IMR-90 (cell line): ENCODE measurements around the gene CST3. TPM values are rescaled to one million over a fixed set of nuclear protein-coding genes. Genes with fewer than 3 reads are reported as not detected.

Source experiments
- ATAC-seq: fragments of 200-7000 bp; cut with Tn5 transposase; 2 replicates; pipeline ENCODE4 v1.9.1; 2020; ENCODE audit warnings: low read depth, mild to moderate bottlenecking, moderate library complexity
- BruUV-seq: library from RNA; stranded (reverse); fragments of 400-500 nt; replicated peaks from 2 replicates; lab custom pipeline; 2021; lab: Mats Ljungman, UMichigan
- CTCF ChIA-PET: fragments of 300-600 bp; formaldehyde crosslinking; extraction: SDS; loops from one replicate; lab custom pipeline; 2021; ENCODE audit warnings: antibody characterized with exemption; lab: Yijun Ruan, JAX
- POLR2A ChIA-PET: fragments of 300-600 bp; sonication (Branson Sonifier 250); formaldehyde crosslinking; loops from one replicate; lab custom pipeline; 2022; ENCODE audit warnings: antibody characterized with exemption; ENCODE audit not compliant: unreplicated experiment; lab: Charles Lee
- DNase-seq: peaks from one replicate; pipeline ENCODE4 v3.0.0; 2013
- H2AFZ ChIP-seq: replicated peaks from 2 replicates; pipeline ENCODE3; 2013; ENCODE audit warnings: low read length, mild to moderate bottlenecking; ENCODE audit not compliant: poor library complexity
- H2AK5ac ChIP-seq: 2 replicates; pipeline ENCODE4 v1.6.1; 2013; ENCODE audit warnings: low read depth, low read length, inconsistent platforms
- H2AK9ac ChIP-seq: replicated peaks from 2 replicates; pipeline ENCODE3; 2013; ENCODE audit warnings: mild to moderate bottlenecking, low read depth, low read length, moderate library complexity; ENCODE audit not compliant: poor library complexity
- H2BK120ac ChIP-seq: 2 replicates; pipeline ENCODE4 v1.6.1; 2013; ENCODE audit warnings: low read depth, low read length, inconsistent platforms
- H2BK15ac ChIP-seq: 3 replicates; pipeline ENCODE4 v1.6.1; 2013; ENCODE audit warnings: low read depth, low read length, inconsistent platforms
- H2BK20ac ChIP-seq: 2 replicates; pipeline ENCODE4 v1.6.1; 2013; ENCODE audit warnings: low read depth, mild to moderate bottlenecking, inconsistent platforms, low read length, moderate library complexity
- H2BK5ac ChIP-seq: 2 replicates; pipeline ENCODE4 v1.6.1; 2013; ENCODE audit warnings: mild to moderate bottlenecking, low read depth, low read length, inconsistent platforms; ENCODE audit not compliant: poor library complexity, severe bottlenecking
- H3K14ac ChIP-seq: replicated peaks from 2 replicates; pipeline ENCODE4 v1.6.1; 2013; ENCODE audit warnings: low read depth, low read length, inconsistent platforms
- H3K18ac ChIP-seq: 2 replicates; pipeline ENCODE4 v1.6.1; 2013; ENCODE audit warnings: low read depth, low read length, control low read depth
- H3K23ac ChIP-seq: 2 replicates; pipeline ENCODE4 v1.6.1; 2013; ENCODE audit warnings: low read depth, low read length, inconsistent platforms
- H3K27ac ChIP-seq: 2 replicates; pipeline ENCODE4 v1.5.1; 2013; ENCODE audit warnings: mild to moderate bottlenecking, control low read depth, low read length; ENCODE audit not compliant: insufficient read depth
- H3K27me3 ChIP-seq: 2 replicates; pipeline ENCODE4 v1.6.1; 2013; ENCODE audit warnings: low read length; ENCODE audit not compliant: control insufficient read depth, insufficient read depth
- H3K36me3 ChIP-seq: 2 replicates; pipeline ENCODE4 v1.6.1; 2013; ENCODE audit warnings: low read length, mixed read lengths; ENCODE audit not compliant: control insufficient read depth, insufficient read depth
- H3K4ac ChIP-seq: 2 replicates; pipeline ENCODE4 v1.6.1; 2013; ENCODE audit warnings: low read depth, low read length, inconsistent platforms
- H3K4me1 ChIP-seq: 2 replicates; pipeline ENCODE4 v1.6.1; 2013; ENCODE audit warnings: low read length, mixed read lengths; ENCODE audit not compliant: control insufficient read depth, insufficient read depth
- H3K4me2 ChIP-seq: 2 replicates; pipeline ENCODE4 v1.6.1; 2013; ENCODE audit warnings: low read depth, mild to moderate bottlenecking, control low read depth, low read length, moderate library complexity
- H3K4me3 ChIP-seq: 2 replicates; pipeline ENCODE4 v1.5.1; 2013; ENCODE audit warnings: low read depth, mild to moderate bottlenecking, control low read depth, low read length, moderate library complexity; ENCODE audit not compliant: insufficient read depth
- H3K56ac ChIP-seq: 2 replicates; pipeline ENCODE4 v1.6.1; 2013; ENCODE audit warnings: low read length, inconsistent platforms; ENCODE audit not compliant: insufficient read depth; ENCODE audit errors: extremely low read depth
- H3K79me1 ChIP-seq, 2 experiments: 2 replicates each; pipeline ENCODE4 v1.6.1; 2013; ENCODE audit warnings: low read length in 2 of 2, inconsistent platforms in 1 of 2, low read depth in 1 of 2
- H3K9ac ChIP-seq: 2 replicates; pipeline ENCODE4 v1.6.1; 2013; ENCODE audit warnings: low read depth, low read length, control low read depth
- H3K9me1 ChIP-seq: 2 replicates; pipeline ENCODE4 v1.6.1; 2013; ENCODE audit warnings: low read length, inconsistent platforms; ENCODE audit not compliant: insufficient read depth
- H3K9me3 ChIP-seq: 2 replicates; pipeline ENCODE4 v1.6.1; 2013; ENCODE audit warnings: low read length; ENCODE audit not compliant: control insufficient read depth, insufficient read depth
- H4K20me1 ChIP-seq: 2 replicates; pipeline ENCODE4 v1.6.1; 2013; ENCODE audit warnings: low read length, inconsistent platforms; ENCODE audit not compliant: insufficient read depth
- H4K5ac ChIP-seq: 2 replicates; pipeline ENCODE4 v1.6.1; 2013; ENCODE audit warnings: mild to moderate bottlenecking, low read depth, low read length, control low read depth
- H4K8ac ChIP-seq, 2 experiments: 2 replicates each; pipeline ENCODE4 v1.6.1; 2013; ENCODE audit warnings: low read depth in 2 of 2, low read length in 2 of 2, control low read depth in 1 of 2, inconsistent platforms in 1 of 2
- H4K91ac ChIP-seq: 2 replicates; pipeline ENCODE4 v1.6.1; 2013; ENCODE audit warnings: low read depth, low read length, inconsistent platforms; ENCODE audit not compliant: insufficient read depth
- BHLHE40 ChIP-seq: fragments of 150-350 bp; IDR thresholded peaks from 2 replicates; pipeline ENCODE4 v1.6.1; 2016; ENCODE audit warnings: mild to moderate bottlenecking, low read depth, low read length
- CEBPB ChIP-seq: IDR thresholded peaks from 2 replicates; pipeline ENCODE4 v1.6.1; 2012; ENCODE audit warnings: low read depth, low read length, improper control_type of control experiment
- CHD1 ChIP-seq: IDR thresholded peaks from 2 replicates; pipeline ENCODE4 v1.6.1; 2012; ENCODE audit warnings: low read depth, low read length, improper control_type of control experiment
- FOS ChIP-seq: fragments of 150-350 bp; IDR thresholded peaks from 2 replicates; pipeline ENCODE4 v1.6.1; 2016; ENCODE audit warnings: low read depth, low read length
- MAFK ChIP-seq: IDR thresholded peaks from 2 replicates; pipeline ENCODE4 v1.6.1; 2012; ENCODE audit warnings: low read depth, low read length, improper control_type of control experiment
- MAZ ChIP-seq: IDR thresholded peaks from 2 replicates; pipeline ENCODE4 v1.6.1; 2012; ENCODE audit warnings: low read depth, mild to moderate bottlenecking, low read length, improper control_type of control experiment, moderate library complexity, borderline replicate concordance
- MXI1 ChIP-seq: IDR thresholded peaks from 2 replicates; pipeline ENCODE4 v1.6.1; 2012; ENCODE audit warnings: low read depth, mild to moderate bottlenecking, low read length, moderate library complexity, borderline replicate concordance
- POLR2A ChIP-seq: IDR thresholded peaks from 2 replicates; pipeline ENCODE4 v1.6.1; 2012; ENCODE audit warnings: mild to moderate bottlenecking, low read depth, low read length
- RAD21 ChIP-seq: IDR thresholded peaks from 2 replicates; pipeline ENCODE4 v1.6.1; 2012; ENCODE audit warnings: low read length, improper control_type of control experiment
- RCOR1 ChIP-seq: IDR thresholded peaks from 2 replicates; pipeline ENCODE4 v1.6.1; 2012; ENCODE audit warnings: mild to moderate bottlenecking, low read length, improper control_type of control experiment; ENCODE audit not compliant: insufficient replicate concordance
- RFX5 ChIP-seq: IDR thresholded peaks from 2 replicates; pipeline ENCODE4 v1.8.0; 2012; ENCODE audit warnings: low read depth, mild to moderate bottlenecking, low read length, moderate library complexity
- whole genome bisulfite sequencing, 2 experiments: methylation state at CpG; one replicate each; pipeline versions ENCODE4 v1.1.5 to v1.1.7; 2013; ENCODE audit warnings: missing lambda C conversion rate in 2 of 2; ENCODE audit not compliant: insufficient read length in 1 of 2; ENCODE audit errors: extremely low coverage in 2 of 2; 5-methylcytosine and 5-hydroxymethylcytosine counted together
- dilution Hi-C: fragments of 300-500 bp; cut with HindIII; formaldehyde crosslinking; loops from one replicate; pipeline ENCODE4 v1.14.3; 2018; ENCODE audit warnings: low sequenced_read_pairs; ENCODE audit not compliant: unreplicated experiment
- in situ Hi-C: fragments of 300-500 bp; cut with MboI; formaldehyde crosslinking; loops from 3 replicates; pipeline ENCODE4 v1.14.3; 2019; ENCODE audit warnings: low sequenced_read_pairs, inconsistent platforms, mixed read lengths
- intact Hi-C: fragments of 100-400 bp; cut with micrococcal nuclease; formaldehyde crosslinking; loops from 2 replicates; pipeline ENCODE4 v1.10.0; 2022
- polyA plus RNA-seq, 3 experiments: library from polyadenylated mRNA; depleted of rRNA; stranded (reverse); fragments of >200 nt; gene quantifications; 2 replicates each; pipeline ENCODE4 v1.2.3, GENCODE V29; 2012; ENCODE audit warnings: low replicate concordance in 1 of 3
- total RNA-seq: library from RNA; depleted of rRNA; stranded (reverse); fragments of >200 nt; gene quantifications from 2 replicates; pipeline ENCODE4 v1.2.3, GENCODE V29; 2012
- TF ChIP-seq, protein P1 (sequence below): conservative IDR thresholded peaks from 2 replicates; pipeline ENCODE4 v1.5.1; 2012; ENCODE audit warnings: mild to moderate bottlenecking, low read depth, low read length, improper control_type of control experiment
- TF ChIP-seq, protein P2 (sequence below): fragments of 150-350 bp; IDR thresholded peaks from 2 replicates; pipeline ENCODE4 v1.6.1; 2017; ENCODE audit warnings: mild to moderate bottlenecking, antibody characterized with exemption, low read length, low read depth

CST3 gene
- total and polyA plus RNA-seq, 2 of the 4 experiments (the other 2 are of a cell fraction) = 26.0 to 471 TPM

DNA sequence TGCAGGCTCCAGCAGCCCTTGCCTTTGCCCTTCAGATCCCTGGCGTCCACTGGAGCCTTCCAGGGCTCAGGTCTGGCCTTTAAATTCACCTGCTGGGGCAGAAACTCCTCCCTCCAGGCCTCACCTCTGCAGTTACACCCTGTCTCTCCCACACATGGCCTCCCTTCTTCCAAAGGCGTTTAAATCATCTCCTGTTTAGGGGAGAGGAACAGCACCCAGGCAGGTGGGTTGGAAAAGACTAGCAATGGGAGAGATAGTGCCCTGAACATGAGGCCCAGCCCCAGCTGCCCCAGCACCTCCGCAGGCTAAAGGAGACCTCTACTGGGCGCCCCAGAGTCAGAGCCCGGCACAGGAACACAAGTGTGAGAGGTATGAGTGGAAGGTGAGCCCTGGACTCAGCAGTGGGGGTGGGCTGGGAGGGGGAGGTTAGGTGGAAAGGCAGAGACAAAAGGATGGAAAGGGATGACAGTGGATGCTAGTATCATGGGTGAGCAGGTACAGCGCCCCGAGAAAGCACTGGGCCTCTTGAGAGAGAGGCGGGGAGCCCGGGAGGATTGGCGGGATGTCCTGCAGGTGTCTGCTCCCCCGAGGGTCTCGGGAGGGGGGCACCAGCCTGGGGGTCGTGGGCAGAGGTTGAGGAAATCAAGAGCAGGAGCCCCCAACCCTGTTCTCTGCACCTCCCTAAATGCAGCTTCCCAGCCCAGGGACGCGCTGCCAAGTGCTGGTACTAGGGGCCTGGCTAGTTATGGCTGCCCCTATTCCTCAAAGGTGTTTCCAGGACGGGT lies 31.7 kb downstream of the CST3 start, which contains the start of gene CST9:
Gene CST9 (minus strand): TSS at position 51 of the 785 bp plus-strand sequence. CDS start 53 bp downstream, outside the sequence.
- no peak within 1 kb of the TSS for H2BK5ac ChIP-seq
- no CpG with 5 or more reads among the region's 16 CpGs for WGBS, 2 experiments
- H3K79me1 ChIP-seq = no peaks in the 10 kb centered on the region
- no peak within 1 kb of the TSS for H2AK9ac ChIP-seq
- no peak within 1 kb of the TSS for H3K4ac ChIP-seq
- H3K27ac ChIP-seq = no peak within 1 kb of the TSS
- no peak for DNase-seq
- no peak within 1 kb of the TSS for H4K91ac ChIP-seq
- no peak within 1 kb of the TSS for H2BK120ac ChIP-seq
- H2BK15ac ChIP-seq = no peak within 1 kb of the TSS
- H2AFZ ChIP-seq = peak within 1 kb of the TSS; percentile 54
- no peaks in the 10 kb centered on the region; the same call in 1 of the 2 replicates for H3K9me1 ChIP-seq
- H3K9me3 ChIP-seq = no peaks in the 10 kb centered on the region
- no peak within 1 kb of the TSS for H2AK5ac ChIP-seq
- in situ Hi-C loops (loop anchor here (10.0 kb wide), 1 partner anchor 161 kb away; no protein-coding TSS in a partner anchor), dilution Hi-C loops (no loop called here), intact Hi-C loops (loop anchor here (1.0 to 10.0 kb wide), 3 partner anchors 165 to 911 kb away; no protein-coding TSS in a partner anchor)
- ChIA-PET POLR2A (no interaction called here), CTCF (interaction anchor here (1.5 kb wide), 1 partner anchor 165 kb away, joined by 5 read pairs; no protein-coding TSS in a partner anchor)
- no peak within 1 kb of the TSS for H2BK20ac ChIP-seq
- H3K4me1 ChIP-seq = no peaks in the 10 kb centered on the region
- no peak within 1 kb of the TSS for H3K4me2 ChIP-seq
- H3K36me3 ChIP-seq = no peaks in the 10 kb centered on the region
- no peak; the same call in 1 of the 2 replicates for ATAC-seq
- H3K23ac ChIP-seq = no peak within 1 kb of the TSS
- no TSS peak for BruUV-seq
- no peak within 1 kb of the TSS for H3K14ac ChIP-seq
- TF ChIP-seq FOS (no peak), CHD1 (no peak), RAD21 (no peak), MAFK (no peak), RFX5 (no peak), MXI1 (no peak), POLR2A (no peak), RCOR1 (no peak), CEBPB (no peak), MAZ (no peak), BHLHE40 (no peak)
- TF ChIP-seq, protein P1, sequence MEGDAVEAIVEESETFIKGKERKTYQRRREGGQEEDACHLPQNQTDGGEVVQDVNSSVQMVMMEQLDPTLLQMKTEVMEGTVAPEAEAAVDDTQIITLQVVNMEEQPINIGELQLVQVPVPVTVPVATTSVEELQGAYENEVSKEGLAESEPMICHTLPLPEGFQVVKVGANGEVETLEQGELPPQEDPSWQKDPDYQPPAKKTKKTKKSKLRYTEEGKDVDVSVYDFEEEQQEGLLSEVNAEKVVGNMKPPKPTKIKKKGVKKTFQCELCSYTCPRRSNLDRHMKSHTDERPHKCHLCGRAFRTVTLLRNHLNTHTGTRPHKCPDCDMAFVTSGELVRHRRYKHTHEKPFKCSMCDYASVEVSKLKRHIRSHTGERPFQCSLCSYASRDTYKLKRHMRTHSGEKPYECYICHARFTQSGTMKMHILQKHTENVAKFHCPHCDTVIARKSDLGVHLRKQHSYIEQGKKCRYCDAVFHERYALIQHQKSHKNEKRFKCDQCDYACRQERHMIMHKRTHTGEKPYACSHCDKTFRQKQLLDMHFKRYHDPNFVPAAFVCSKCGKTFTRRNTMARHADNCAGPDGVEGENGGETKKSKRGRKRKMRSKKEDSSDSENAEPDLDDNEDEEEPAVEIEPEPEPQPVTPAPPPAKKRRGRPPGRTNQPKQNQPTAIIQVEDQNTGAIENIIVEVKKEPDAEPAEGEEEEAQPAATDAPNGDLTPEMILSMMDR = no peak
- TF ChIP-seq, protein P2, sequence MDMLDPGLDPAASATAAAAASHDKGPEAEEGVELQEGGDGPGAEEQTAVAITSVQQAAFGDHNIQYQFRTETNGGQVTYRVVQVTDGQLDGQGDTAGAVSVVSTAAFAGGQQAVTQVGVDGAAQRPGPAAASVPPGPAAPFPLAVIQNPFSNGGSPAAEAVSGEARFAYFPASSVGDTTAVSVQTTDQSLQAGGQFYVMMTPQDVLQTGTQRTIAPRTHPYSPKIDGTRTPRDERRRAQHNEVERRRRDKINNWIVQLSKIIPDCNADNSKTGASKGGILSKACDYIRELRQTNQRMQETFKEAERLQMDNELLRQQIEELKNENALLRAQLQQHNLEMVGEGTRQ = no peak
- H4K20me1 ChIP-seq = no peaks in the 10 kb centered on the region
- H4K8ac ChIP-seq = no peak within 1 kb of the TSS
- no peak within 1 kb of the TSS for H3K18ac ChIP-seq
- H3K27me3 ChIP-seq = peaks cover 29% of the 10 kb centered on the region
- H3K4me3 ChIP-seq = no peak within 1 kb of the TSS
- H3K56ac ChIP-seq = no peak within 1 kb of the TSS
- H3K9ac ChIP-seq = no peak within 1 kb of the TSS
- no peak within 1 kb of the TSS for H4K5ac ChIP-seq
